Choroid plexus epithelial cell (primary cell): ENCODE results near the gene MSLN.

Experiments used
- DNase-seq: peaks from one replicate; pipeline ENCODE4 v3.0.0-alpha.2; 2010; ENCODE audit warnings: low read depth
- H3K4me3 ChIP-seq: 2 replicates; pipeline ENCODE4 v1.5.1; 2011; ENCODE audit warnings: low read depth, mild to moderate bottlenecking, control low read depth, low read length, moderate library complexity
- TF ChIP-seq, protein P1 (sequence below): conservative IDR thresholded peaks from 2 replicates; pipeline ENCODE4 v1.5.1; 2011; ENCODE audit warnings: low read depth, mild to moderate bottlenecking, control low read depth, inconsistent platforms, low read length, moderate library complexity

The MSLN gene

DNA sequence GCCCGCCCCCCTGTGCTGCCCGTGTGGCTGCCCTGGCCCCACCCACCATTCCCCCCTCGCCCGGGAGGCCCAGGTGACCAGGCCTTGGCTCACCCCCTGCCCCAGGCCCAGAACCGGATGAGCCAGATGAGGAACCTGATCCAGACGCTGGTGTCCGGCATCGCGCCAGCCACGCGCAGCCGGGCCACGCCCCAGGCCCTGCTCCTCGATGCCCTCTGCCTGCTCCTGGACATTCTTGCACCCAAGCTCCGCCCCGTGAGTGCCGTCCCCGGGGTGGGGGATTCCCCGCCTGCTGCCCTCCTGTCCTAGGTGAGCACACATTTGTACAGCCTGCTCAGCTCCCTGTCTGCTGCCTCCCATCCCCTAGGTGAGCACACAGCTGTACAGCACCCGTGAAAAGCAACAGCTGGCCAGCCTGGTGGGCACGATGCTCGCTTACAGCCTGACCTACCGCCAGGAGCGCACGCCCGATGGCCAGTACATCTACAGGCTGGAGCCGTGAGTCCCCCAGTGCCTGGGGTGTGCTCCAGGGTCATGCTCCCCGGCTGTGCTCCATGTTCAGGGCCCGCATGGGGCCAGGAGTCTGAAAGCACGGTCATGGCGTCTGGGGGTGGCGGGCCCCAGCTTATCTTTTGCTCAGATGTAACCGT is 35.2 kb downstream of the MSLN start:
- DNase-seq: no peak
- no peak overlapping the region for H3K4me3 ChIP-seq
- TF ChIP-seq, protein P1, sequence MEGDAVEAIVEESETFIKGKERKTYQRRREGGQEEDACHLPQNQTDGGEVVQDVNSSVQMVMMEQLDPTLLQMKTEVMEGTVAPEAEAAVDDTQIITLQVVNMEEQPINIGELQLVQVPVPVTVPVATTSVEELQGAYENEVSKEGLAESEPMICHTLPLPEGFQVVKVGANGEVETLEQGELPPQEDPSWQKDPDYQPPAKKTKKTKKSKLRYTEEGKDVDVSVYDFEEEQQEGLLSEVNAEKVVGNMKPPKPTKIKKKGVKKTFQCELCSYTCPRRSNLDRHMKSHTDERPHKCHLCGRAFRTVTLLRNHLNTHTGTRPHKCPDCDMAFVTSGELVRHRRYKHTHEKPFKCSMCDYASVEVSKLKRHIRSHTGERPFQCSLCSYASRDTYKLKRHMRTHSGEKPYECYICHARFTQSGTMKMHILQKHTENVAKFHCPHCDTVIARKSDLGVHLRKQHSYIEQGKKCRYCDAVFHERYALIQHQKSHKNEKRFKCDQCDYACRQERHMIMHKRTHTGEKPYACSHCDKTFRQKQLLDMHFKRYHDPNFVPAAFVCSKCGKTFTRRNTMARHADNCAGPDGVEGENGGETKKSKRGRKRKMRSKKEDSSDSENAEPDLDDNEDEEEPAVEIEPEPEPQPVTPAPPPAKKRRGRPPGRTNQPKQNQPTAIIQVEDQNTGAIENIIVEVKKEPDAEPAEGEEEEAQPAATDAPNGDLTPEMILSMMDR: no peak

DNA sequence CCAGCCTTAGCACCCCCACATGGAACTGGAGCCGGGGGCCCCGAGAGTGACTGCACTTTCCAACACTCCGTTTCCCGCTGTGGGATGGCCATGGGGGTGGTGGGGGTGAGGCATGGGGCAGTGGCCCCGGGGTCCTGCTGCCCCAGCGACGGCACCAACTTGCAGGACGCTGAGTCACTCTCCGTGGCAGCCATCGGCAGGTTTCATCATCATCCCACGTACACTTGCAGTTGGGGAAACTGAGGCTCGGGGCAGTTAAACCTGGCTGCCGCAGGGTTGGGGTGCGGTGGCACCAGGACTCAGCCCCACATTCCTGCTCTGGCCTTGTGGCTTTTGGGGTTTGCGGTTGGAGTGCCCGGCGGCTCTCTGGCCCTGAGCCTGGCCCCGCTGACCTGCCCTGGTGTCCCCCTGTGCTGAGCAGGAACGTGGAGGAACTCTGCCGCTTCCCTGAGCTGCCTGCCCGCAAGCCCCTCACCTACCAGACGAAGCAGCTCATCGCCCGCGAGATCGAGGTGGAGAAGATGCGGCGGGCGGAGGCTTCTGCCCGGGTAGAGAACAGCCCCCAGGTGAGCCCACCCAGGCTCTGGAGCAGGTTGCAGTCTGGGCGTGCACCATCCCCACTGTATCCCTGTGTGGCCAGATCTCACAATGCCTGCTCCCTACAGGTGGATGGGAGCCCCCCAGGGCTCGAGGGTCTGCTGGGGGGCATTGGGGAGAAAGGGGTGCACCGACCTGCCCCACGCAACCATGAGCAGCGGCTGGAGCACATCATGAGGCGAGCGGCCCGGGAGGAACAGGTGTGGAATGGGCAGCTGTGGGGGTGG is 36.0 kb downstream of the MSLN start:
- H3K4me3 ChIP-seq: no peak overlapping the region
- TF ChIP-seq, protein P1: no peak
- no peak for DNase-seq

DNA sequence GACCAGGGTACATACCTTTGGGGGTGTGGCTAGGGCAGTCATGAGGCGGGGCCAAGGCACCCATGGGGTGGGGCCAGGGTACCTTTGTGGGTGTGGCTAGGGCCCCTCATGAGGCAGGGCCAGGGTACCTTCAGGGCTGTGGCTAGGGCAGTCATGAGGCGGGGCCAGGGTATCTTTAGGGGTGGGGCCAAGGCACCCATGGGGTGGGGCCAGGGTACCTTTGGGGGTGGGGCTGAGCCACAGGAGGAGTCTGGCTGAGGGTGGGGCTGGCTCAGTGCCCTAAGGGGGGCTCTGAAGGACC is 36.5 kb downstream of the MSLN start:
- DNase-seq: no peak
- TF ChIP-seq, protein P1: no peak
- no peak overlapping the region for H3K4me3 ChIP-seq

- H3K4me3 ChIP-seq: no peak overlapping the region
- DNase-seq: no peak
- TF ChIP-seq, protein P1: no peak
These were observed 37.2 kb downstream of the MSLN start for GRCh38 chr16:797686-798085.

DNA sequence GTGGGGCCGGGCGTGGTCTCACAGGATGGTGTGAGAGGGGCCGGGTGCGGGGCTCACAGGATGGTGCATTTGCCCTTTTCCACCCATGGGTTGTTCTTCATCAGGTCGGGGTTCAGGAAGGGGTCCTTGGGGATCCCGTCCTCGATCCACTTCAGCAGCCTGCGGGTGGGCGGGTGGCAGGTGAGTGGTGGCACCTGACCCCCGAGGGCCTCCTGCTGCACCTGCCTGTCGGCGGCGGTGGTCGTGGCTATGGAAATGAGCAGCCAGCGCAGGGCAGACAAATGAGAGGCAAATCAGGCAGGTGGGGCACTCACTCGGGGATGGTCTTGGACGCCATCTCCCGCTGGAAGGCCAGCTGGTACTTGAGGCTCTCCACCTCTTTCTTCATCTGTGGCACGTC is 38.1 kb downstream of the MSLN start:
- TF ChIP-seq, protein P1: no peak
- no peak overlapping the region for H3K4me3 ChIP-seq
- DNase-seq: no peak

GRCh38 chr16:799111-799947 is 38.8 kb downstream of the MSLN start:
- no peak overlapping the region for H3K4me3 ChIP-seq
- TF ChIP-seq, protein P1: no peak

More at GRCh38 chr16:799111-799947, 38.8 kb downstream of the MSLN start:
- DNase-seq: no peak
